ENCODE data around the gene SLC12A2.

The SLC12A2 gene

GRCh38 chr5:128093368-128093767 lies 9.8 kb downstream of the SLC12A2 start:
- DNase-seq = no peak
- intact Hi-C loops (cut with DNase I) = no loop called here

GRCh38 chr5:128097224-128097623 lies 13.7 kb downstream of the SLC12A2 start:
- intact Hi-C loops (cut with DNase I) = no loop called here

GRCh38 chr5:128097781-128098180 lies 14.2 kb downstream of the SLC12A2 start:
- intact Hi-C loops (cut with DNase I) = no loop called here
- no peak for DNase-seq

More at GRCh38 chr5:128097224-128097623, 13.7 kb downstream of the SLC12A2 start:
- no peak for DNase-seq

GRCh38 chr5:128099944-128100343 lies 16.4 kb downstream of the SLC12A2 start:
- intact Hi-C loops (cut with DNase I) = no loop called here

GRCh38 chr5:128100860-128101557 lies 17.4 kb downstream of the SLC12A2 start:
- intact Hi-C loops (cut with DNase I) = no loop called here
- no peak for DNase-seq

More at GRCh38 chr5:128099944-128100343, 16.4 kb downstream of the SLC12A2 start:
- no peak for DNase-seq

- intact Hi-C loops (cut with DNase I) = no loop called here
- DNase-seq = no peak
Observed at GRCh38 chr5:128101676-128102075, 18.1 kb downstream of the SLC12A2 start.

GRCh38 chr5:128105203-128105602 lies 21.6 kb downstream of the SLC12A2 start:
- intact Hi-C loops (cut with DNase I) = no loop called here
- no peak for DNase-seq

GRCh38 chr5:128109138-128109537 lies 25.6 kb downstream of the SLC12A2 start:
- peak in 2 of 10 donors; percentile 56 to 63 for DNase-seq
- intact Hi-C loops (cut with DNase I) = no loop called here

- intact Hi-C loops (cut with DNase I) = no loop called here
- no peak for DNase-seq
Observed at GRCh38 chr5:128109766-128110165, 26.2 kb downstream of the SLC12A2 start.

- intact Hi-C loops (cut with DNase I) = no loop called here
Observed at GRCh38 chr5:128111818-128112448, 28.4 kb downstream of the SLC12A2 start.

GRCh38 chr5:128116445-128116844 lies 32.9 kb downstream of the SLC12A2 start:
- no peak for DNase-seq
- intact Hi-C loops (cut with DNase I) = no loop called here

More at GRCh38 chr5:128111818-128112448, 28.4 kb downstream of the SLC12A2 start:
- no peak for DNase-seq

- intact Hi-C loops (cut with DNase I) = no loop called here
- DNase-seq = no peak
Observed at GRCh38 chr5:128118214-128118613, 34.6 kb downstream of the SLC12A2 start.

GRCh38 chr5:128121651-128122050 lies 38.1 kb downstream of the SLC12A2 start:
- no peak for DNase-seq
- intact Hi-C loops (cut with DNase I) = no loop called here

- intact Hi-C loops (cut with DNase I) = no loop called here
- no peak for DNase-seq
Observed at GRCh38 chr5:128123936-128124335, 40.4 kb downstream of the SLC12A2 start.

GRCh38 chr5:128126241-128126640 lies 42.7 kb downstream of the SLC12A2 start:
- intact Hi-C loops (cut with DNase I) = no loop called here
- DNase-seq = no peak

- intact Hi-C loops (cut with DNase I) = no loop called here
Observed at GRCh38 chr5:128132499-128132898, 48.9 kb downstream of the SLC12A2 start.

GRCh38 chr5:128135286-128135685 lies 51.7 kb downstream of the SLC12A2 start:
- DNase-seq = no peak
- intact Hi-C loops (cut with DNase I) = no loop called here

More at GRCh38 chr5:128132499-128132898, 48.9 kb downstream of the SLC12A2 start:
- DNase-seq = no peak

GRCh38 chr5:128143911-128144310 lies 60.3 kb downstream of the SLC12A2 start:
- intact Hi-C loops (cut with DNase I) = loop anchor here (10.0 kb wide), 1 partner anchor 59 kb away; the partner anchor contains the start of gene SLC12A2

GRCh38 chr5:128144491-128144890 lies 60.9 kb downstream of the SLC12A2 start:
- DNase-seq = no peak
- intact Hi-C loops (cut with DNase I) = loop anchor here (10.0 kb wide), 1 partner anchor 60 kb away; the partner anchor contains the start of gene SLC12A2

More at GRCh38 chr5:128143911-128144310, 60.3 kb downstream of the SLC12A2 start:
- DNase-seq = no peak

- DNase-seq = no peak
- intact Hi-C loops (cut with DNase I) = loop anchor here (10.0 kb wide), 1 partner anchor 62 kb away; the partner anchor contains the start of gene SLC12A2
Observed at GRCh38 chr5:128146671-128147070, 63.1 kb downstream of the SLC12A2 start.

- intact Hi-C loops (cut with DNase I) = no loop called here
- DNase-seq = no peak
Observed at GRCh38 chr5:128154943-128155342, 71.4 kb downstream of the SLC12A2 start.

GRCh38 chr5:128155776-128156175 lies 72.2 kb downstream of the SLC12A2 start:
- intact Hi-C loops (cut with DNase I) = no loop called here
- no peak for DNase-seq
